Measurements from ENCODE around the gene REN.

Gene REN

GRCh38 chr1:204149635-204150565 is 16.2 kb downstream of the REN start:
- H3F3A ChIP-seq (ENCODE audit: insufficient read depth, low read length): no peaks in the 10 kb centered on the region
- H2AFZ ChIP-seq (ENCODE audit: low read length): no peak overlapping the region
- H3K4me1 ChIP-seq (ENCODE audit: insufficient read depth, low read length, severe bottlenecking): no peaks in the 10 kb centered on the region
- no peaks in the 10 kb centered on the region for H3K36me3 ChIP-seq (ENCODE audit: insufficient read depth, low read length)
- no peaks in the 10 kb centered on the region for H4K20me1 ChIP-seq (ENCODE audit: insufficient read depth, low read length)
- no peak overlapping the region for H3K9ac ChIP-seq (ENCODE audit: low read length)
- H3K9me2 ChIP-seq (ENCODE audit: low read depth, low read length): no peaks in the 10 kb centered on the region
- no peaks in the 10 kb centered on the region for H3K27me3 ChIP-seq (ENCODE audit: insufficient read depth, low read length)
- no peak overlapping the region for H3K4me2 ChIP-seq (ENCODE audit: low read length)
- H3K79me2 ChIP-seq (ENCODE audit: insufficient read depth, low read length): no peaks in the 10 kb centered on the region
- H3K27ac ChIP-seq (ENCODE audit: low read depth, low read length, poor library complexity, severe bottlenecking): no peak overlapping the region
- no peak for TF ChIP-seq EZH2 (IDR thresholded peaks at IDR 0.05; ENCODE audit: borderline replicate concordance, low read length)
- no peak for TF ChIP-seq CTCF (IDR thresholded peaks at IDR 0.05; ENCODE audit: low read length)
- H3K9me3 ChIP-seq (ENCODE audit: low read length): no peaks in the 10 kb centered on the region
- H3K4me3 ChIP-seq (ENCODE audit: low read depth, low read length, poor library complexity, severe bottlenecking): no peak overlapping the region

GRCh38 chr1:204149107-204149506 is 17.0 kb downstream of the REN start:
- no peaks in the 10 kb centered on the region for H3K27me3 ChIP-seq (ENCODE audit: insufficient read depth, low read length)
- no peaks in the 10 kb centered on the region for H3K79me2 ChIP-seq (ENCODE audit: insufficient read depth, low read length)
- H3K4me3 ChIP-seq (ENCODE audit: low read depth, low read length, poor library complexity, severe bottlenecking): no peak overlapping the region
- no peak overlapping the region for H3K27ac ChIP-seq (ENCODE audit: low read depth, low read length, poor library complexity, severe bottlenecking)
- no peaks in the 10 kb centered on the region for H3K36me3 ChIP-seq (ENCODE audit: insufficient read depth, low read length)
- no peak overlapping the region for H2AFZ ChIP-seq (ENCODE audit: low read length)
- no peaks in the 10 kb centered on the region for H3K4me1 ChIP-seq (ENCODE audit: insufficient read depth, low read length, severe bottlenecking)
- TF ChIP-seq EZH2 (IDR thresholded peaks at IDR 0.05; ENCODE audit: borderline replicate concordance, low read length) (no peak), CTCF (IDR thresholded peaks at IDR 0.05; ENCODE audit: low read length) (no peak)
- no peak overlapping the region for H3K4me2 ChIP-seq (ENCODE audit: low read length)
- H3K9me3 ChIP-seq (ENCODE audit: low read length): no peaks in the 10 kb centered on the region
- no peaks in the 10 kb centered on the region for H3F3A ChIP-seq (ENCODE audit: insufficient read depth, low read length)
- no peak overlapping the region for H3K9ac ChIP-seq (ENCODE audit: low read length)
- no peaks in the 10 kb centered on the region for H4K20me1 ChIP-seq (ENCODE audit: insufficient read depth, low read length)
- no peaks in the 10 kb centered on the region for H3K9me2 ChIP-seq (ENCODE audit: low read depth, low read length)

- no peak overlapping the region for H3K4me2 ChIP-seq (ENCODE audit: low read length)
- H2AFZ ChIP-seq (ENCODE audit: low read length): no peak overlapping the region
- no peaks in the 10 kb centered on the region for H3K36me3 ChIP-seq (ENCODE audit: insufficient read depth, low read length)
- H3K27ac ChIP-seq (ENCODE audit: low read depth, low read length, poor library complexity, severe bottlenecking): no peak overlapping the region
- no peaks in the 10 kb centered on the region for H3K9me2 ChIP-seq (ENCODE audit: low read depth, low read length)
- H3K4me3 ChIP-seq (ENCODE audit: low read depth, low read length, poor library complexity, severe bottlenecking): no peak overlapping the region
- no peaks in the 10 kb centered on the region for H4K20me1 ChIP-seq (ENCODE audit: insufficient read depth, low read length)
- TF ChIP-seq EZH2 (IDR thresholded peaks at IDR 0.05; ENCODE audit: borderline replicate concordance, low read length) (no peak), CTCF (IDR thresholded peaks at IDR 0.05; ENCODE audit: low read length) (no peak)
- no peaks in the 10 kb centered on the region for H3K79me2 ChIP-seq (ENCODE audit: insufficient read depth, low read length)
- no peaks in the 10 kb centered on the region for H3K9me3 ChIP-seq (ENCODE audit: low read length)
- no peaks in the 10 kb centered on the region for H3K27me3 ChIP-seq (ENCODE audit: insufficient read depth, low read length)
- H3F3A ChIP-seq (ENCODE audit: insufficient read depth, low read length): no peaks in the 10 kb centered on the region
- H3K9ac ChIP-seq (ENCODE audit: low read length): no peak overlapping the region
- H3K4me1 ChIP-seq (ENCODE audit: insufficient read depth, low read length, severe bottlenecking): no peaks in the 10 kb centered on the region
These were observed 18.4 kb downstream of the REN start for GRCh38 chr1:204147406-204148383.
